Uterus (tissue), 4 donors: Measurements from ENCODE around the gene SPON2. TPM values are rescaled to one million over a fixed set of nuclear protein-coding genes. Genes with fewer than 3 reads are reported as not detected.

Experiments
- DNase-seq, 2 donors: peaks; one replicate each; pipeline ENCODE4 v3.0.0-alpha.2; 2019 to 2020
- H3K27ac ChIP-seq, 2 donors: fragments of 200-600 bp; sonication (generic); 1 replicate in 1 of 2; 2 replicates in 1 of 2; pipeline ENCODE4 v1.5.1; 2016 to 2018
- H3K27me3 ChIP-seq, 2 donors: fragments of 200-600 bp; sonication (generic); one replicate each; pipeline ENCODE4 v1.5.1; 2018 to 2019; ENCODE audit warnings: control low read depth in 1 of 2
- H3K36me3 ChIP-seq, 2 donors: fragments of 200-600 bp; sonication (generic); one replicate each; pipeline ENCODE4 v1.5.1; 2019; ENCODE audit warnings: control low read depth in 1 of 2
- H3K4me1 ChIP-seq, 2 donors: fragments of 200-600 bp; sonication (generic); one replicate each; pipeline ENCODE4 v1.5.1; 2018 to 2019; ENCODE audit warnings: control low read depth in 1 of 2
- H3K4me3 ChIP-seq, 2 donors: fragments of 200-600 bp; sonication (generic); 1 replicate in 1 of 2; 2 replicates in 1 of 2; pipeline ENCODE4 v1.5.1; 2018 to 2019; ENCODE audit warnings: mild to moderate bottlenecking in 1 of 2
- H3K9me3 ChIP-seq, 2 donors: fragments of 200-600 bp; sonication (generic); one replicate each; pipeline ENCODE4 v1.5.1; 2019; ENCODE audit warnings: control low read depth in 1 of 2
- CTCF ChIP-seq, 4 experiments: fragments of 200-600 bp in 2 of 4; fragments of 450-650 bp in 2 of 4; sonication (generic) in 2 of 4; IDR thresholded peaks; one replicate each; pipeline ENCODE4 v1.5.1; 2016 to 2019; ENCODE audit warnings: antibody characterized with exemption in 4 of 4, mild to moderate bottlenecking in 2 of 4, moderate library complexity in 1 of 4
- POLR2A ChIP-seq, 2 donors: fragments of 450-650 bp; IDR thresholded peaks; one replicate each; pipeline ENCODE4 v1.6.1; 2016; ENCODE audit warnings: antibody characterized with exemption in 2 of 2, mild to moderate bottlenecking in 1 of 2, moderate library complexity in 1 of 2
- intact Hi-C: fragments of 100-400 bp; cut with DNase I; formaldehyde crosslinking; loops from one replicate; pipeline ENCODE4 v1.15.1; 2023; ENCODE audit warnings: low total_unique reads
- total RNA-seq, 4 donors: library from RNA; depleted of rRNA in 3 of 4; stranded (reverse); fragments of >200 nt in 3 of 4; gene quantifications; one replicate each; pipeline versions ENCODE4 v1.1.0 to v1.2.4, GENCODE V29; 2014 to 2023
- donor health status: DM: yes; HTN: yes; CAD: no.

The SPON2 gene
- total RNA-seq, 4 donors from 2014 or later, result 60.6 to 262 (median 115) TPM

DNA sequence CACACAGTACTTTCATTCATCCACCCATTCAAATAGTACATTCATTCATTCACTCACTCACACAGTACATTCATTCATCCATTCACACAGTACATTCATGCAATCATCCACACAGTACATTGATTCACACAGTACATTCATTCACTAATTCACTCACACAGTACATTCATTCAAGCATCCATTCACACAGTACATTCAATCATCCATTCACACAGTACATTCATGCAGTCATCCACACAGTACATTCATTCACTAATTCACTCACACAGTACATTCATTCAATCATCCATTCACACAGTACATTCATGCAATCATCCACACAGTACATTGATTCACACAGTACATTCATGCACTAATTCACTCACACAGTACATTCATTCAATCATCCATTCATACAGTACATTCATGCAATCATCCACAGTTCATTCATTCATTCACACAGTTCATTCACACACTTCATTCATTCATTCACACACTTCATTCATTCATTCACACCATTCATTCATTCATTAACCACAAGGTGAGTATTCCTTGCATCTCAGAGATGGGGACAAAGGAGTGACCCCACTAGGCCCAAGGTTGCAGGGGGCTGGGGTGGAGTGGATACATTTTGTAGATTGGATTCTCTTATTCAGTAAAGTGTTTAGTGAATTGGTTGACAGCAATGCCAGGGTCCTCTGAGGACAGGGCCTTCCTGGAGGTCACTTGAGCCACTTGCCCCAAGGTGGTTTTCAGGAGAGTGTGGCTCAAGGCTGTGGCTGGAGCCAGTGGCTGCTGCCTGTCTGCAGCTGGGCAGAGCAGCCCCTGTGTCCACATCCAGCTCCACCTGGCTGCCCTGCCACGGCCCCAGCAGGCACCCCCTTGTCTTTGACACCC is 4.3 kb upstream of the SPON2 start:
- Histone ChIP-seq H3K27me3 (no peaks in the 10 kb centered on the region), H3K27ac (peak overlapping the region; percentile 57 to 94), H3K36me3 (no peaks in the 10 kb centered on the region), H3K9me3 (no peaks in the 10 kb centered on the region), H3K4me3 (no peak overlapping the region), H3K4me1 (peaks cover 7 to 9% of the 10 kb centered on the region in 2 donors)
- no peak for TF ChIP-seq POLR2A (IDR thresholded peaks at IDR 0.05)
- TF ChIP-seq CTCF (IDR thresholded peaks at IDR 0.05), result no peak
- no peak for DNase-seq
- intact Hi-C loops, result no loop called here

GRCh38 chr4:1175635-1176229 is 3.3 kb upstream of the SPON2 start:
- Histone ChIP-seq H3K9me3 (no peaks in the 10 kb centered on the region), H3K4me3 (no peak overlapping the region), H3K4me1 (peaks cover 7 to 11% of the 10 kb centered on the region in 2 donors), H3K27ac (peak overlapping the region; percentile 94 to 96), H3K27me3 (no peaks in the 10 kb centered on the region), H3K36me3 (no peaks in the 10 kb centered on the region)
- TF ChIP-seq POLR2A (IDR thresholded peaks at IDR 0.05), result no peak
- intact Hi-C loops, result no loop called here
- DNase-seq, result no peak

- Histone ChIP-seq H3K4me1 (peaks cover 7 to 13% of the 10 kb centered on the region in 2 donors), H3K27me3 (no peaks in the 10 kb centered on the region), H3K36me3 (no peaks in the 10 kb centered on the region), H3K27ac (peak overlapping the region; percentile 94 to 96), H3K4me3 (no peak overlapping the region), H3K9me3 (no peaks in the 10 kb centered on the region)
- TF ChIP-seq CTCF (IDR thresholded peaks at IDR 0.05), result no peak
- TF ChIP-seq POLR2A (IDR thresholded peaks at IDR 0.05), result no peak
- DNase-seq, result no peak
- intact Hi-C loops, result no loop called here
Measured at GRCh38 chr4:1174941-1175634, 2.7 kb upstream of the SPON2 start.

- Histone ChIP-seq H3K27me3 (no peaks in the 10 kb centered on the region), H3K4me3 (peak overlapping the region in 1 of 2 donors; percentile 14), H3K4me1 (peaks cover 7 to 15% of the 10 kb centered on the region in 2 donors), H3K9me3 (no peaks in the 10 kb centered on the region), H3K27ac (peak overlapping the region; percentile 94 to 96), H3K36me3 (no peaks in the 10 kb centered on the region)
- DNase-seq, result peak; percentile 76 to 87
- intact Hi-C loops, result no loop called here
- TF ChIP-seq POLR2A (IDR thresholded peaks at IDR 0.05) (no peak), CTCF (IDR thresholded peaks at IDR 0.05) (no peak)
Measured at GRCh38 chr4:1172971-1173757, 781 bp upstream of the SPON2 start.
